ENCODE results near the gene PPFIA1. TPM values are rescaled to one million over a fixed set of nuclear protein-coding genes. Genes with fewer than 3 reads are reported as not detected.

Gene PPFIA1
- 42.8 TPM for total RNA-seq
- long read RNA-seq, full-length matches to known transcripts = 2 of 49 reads
- long read RNA-seq, partial matches to known transcripts = 27 of 49 reads
- long read RNA-seq, other reads (novel, unspliced or antisense) = 20 of 49 reads

DNA sequence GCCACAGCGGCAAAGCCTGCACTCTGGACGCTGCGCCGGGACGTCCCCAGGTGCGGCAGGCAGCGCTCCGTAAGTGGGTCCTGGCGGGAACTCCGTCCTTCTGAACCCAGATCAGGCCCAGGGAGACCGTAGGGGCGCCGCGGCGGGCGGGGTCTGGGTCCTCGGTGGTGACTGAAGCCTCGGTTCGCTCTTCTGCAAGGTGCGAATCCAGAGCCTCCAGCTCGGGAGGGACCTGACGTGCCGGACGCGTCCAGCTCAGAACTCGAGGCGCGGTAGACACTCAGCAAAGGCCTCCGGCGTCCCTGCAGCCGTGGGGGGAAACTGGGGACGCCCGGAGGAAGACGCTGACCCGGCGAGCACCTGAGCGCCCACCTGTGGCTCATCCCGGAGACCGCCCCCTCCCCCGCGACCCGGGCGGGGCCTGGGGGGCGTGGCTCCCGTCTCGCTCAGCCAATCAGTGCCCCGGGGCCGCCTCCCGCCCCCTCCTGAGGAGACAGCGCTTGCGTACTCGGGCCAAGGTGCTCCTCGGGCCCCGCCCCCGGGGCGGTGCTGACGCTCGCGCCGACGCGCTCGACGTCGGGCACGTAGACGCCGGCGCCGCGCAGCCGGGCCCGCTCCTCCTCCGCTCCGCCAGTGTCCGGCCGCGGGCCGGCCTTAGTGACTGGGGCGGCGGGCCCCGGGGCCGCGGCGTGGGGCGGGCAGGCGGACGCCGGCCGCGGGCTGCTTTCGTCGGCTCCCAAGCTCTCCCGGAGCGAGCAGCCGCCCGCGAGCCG is at the start of gene PPFIA1:
TSS of gene PPFIA1 (plus strand) at position 587 of the 773 bp plus-strand sequence. CDS start 1,483 bp downstream, outside the sequence.
- intact Hi-C loops (cut with DNase I) = loop anchor here (5.0 to 10.0 kb wide), 2 partner anchors 65 to 127 kb away; partner anchors contain the start of genes CTTN and FADD
- peak; percentile 98 for DNase-seq (ENCODE audit: low spot score)

DNA sequence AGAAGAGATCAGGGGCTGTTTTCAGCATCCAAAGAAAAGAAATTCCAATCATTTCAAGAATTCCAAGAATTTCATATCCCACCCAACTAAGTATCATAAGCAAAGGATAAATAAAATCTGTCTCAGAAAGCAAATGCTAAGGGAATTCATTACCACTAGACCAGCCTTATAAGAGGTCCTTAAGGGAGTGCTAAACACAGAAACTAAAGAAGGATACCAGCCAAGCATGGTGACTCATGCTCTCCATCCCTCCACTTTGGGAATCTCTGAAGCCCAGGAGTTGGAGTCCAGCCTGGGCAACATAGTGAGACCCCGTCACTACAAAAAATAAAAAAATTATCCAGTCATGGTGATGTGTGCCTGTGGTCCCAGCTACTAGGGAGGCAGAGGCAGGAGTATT is 49.6 kb upstream of the PPFIA1 start:
- no peak for DNase-seq (ENCODE audit: low spot score)
- intact Hi-C loops (cut with DNase I) = no loop called here

DNA sequence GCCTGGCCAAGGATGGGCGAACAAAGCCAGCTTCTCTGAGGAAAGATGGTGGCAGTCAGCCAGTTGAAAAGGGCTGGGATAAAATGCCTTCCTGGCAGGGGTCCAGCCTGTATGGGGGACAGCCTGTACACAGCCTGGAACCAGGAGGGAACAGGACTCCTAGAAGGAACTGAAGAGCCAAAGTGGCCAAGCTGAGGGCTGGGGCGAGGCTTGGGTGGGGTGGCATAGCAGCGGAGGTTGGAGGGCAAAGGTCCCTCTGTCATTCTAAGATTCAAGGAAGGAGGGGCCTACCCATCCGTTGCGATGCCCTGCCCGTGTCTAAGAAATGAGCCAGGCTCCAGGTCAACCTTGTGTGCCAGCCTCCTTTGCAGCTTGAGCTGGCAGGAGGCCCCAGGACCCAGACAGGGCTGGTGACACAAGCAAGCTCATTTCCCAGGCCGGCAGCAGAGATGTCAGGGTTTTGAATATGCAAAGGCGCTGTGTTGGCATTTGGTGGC is 44.8 kb upstream of the PPFIA1 start:
- DNase-seq (ENCODE audit: low spot score) = no peak
- intact Hi-C loops (cut with DNase I) = no loop called here

DNA sequence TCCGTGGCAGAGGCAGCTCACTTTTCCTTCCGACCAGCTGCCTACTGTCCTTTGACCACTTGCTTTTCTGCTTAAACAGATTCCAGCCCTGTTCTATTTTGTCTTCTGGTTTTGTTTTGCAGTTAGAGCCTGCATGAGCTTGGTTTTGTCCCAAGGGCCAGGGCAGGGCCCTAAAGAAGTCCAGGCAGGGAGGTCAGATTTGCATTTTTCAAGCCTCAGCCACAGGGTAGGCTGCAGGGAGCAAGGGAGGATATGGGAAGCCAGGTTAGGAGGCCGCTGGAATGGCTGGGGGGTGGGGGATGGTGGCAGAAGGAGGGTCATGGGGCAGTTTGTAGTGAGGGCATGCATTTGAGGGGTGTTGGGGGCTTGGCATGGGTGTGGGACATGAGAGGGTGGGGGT is 44.3 kb upstream of the PPFIA1 start:
- intact Hi-C loops (cut with DNase I) = no loop called here
- no peak for DNase-seq (ENCODE audit: low spot score)

DNA sequence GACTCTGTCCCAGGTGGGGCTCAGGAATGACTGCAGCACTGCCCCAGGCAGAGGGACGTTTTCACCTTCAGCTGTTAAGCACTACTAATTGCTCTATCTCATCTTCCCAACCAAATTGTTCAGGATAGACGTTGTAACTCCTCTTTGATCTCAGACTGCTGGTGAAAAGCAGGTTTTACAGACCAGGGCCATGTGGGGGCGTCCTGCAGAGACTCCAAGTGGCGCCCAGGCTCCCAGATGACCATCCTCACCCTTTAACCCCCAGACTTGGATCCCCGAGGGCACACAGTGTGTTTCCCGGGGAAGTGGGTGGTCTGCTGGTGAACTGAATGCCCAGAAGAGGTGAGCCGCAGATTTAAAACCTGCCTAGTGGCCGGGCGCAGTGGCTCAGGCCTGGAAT is 43.5 kb upstream of the PPFIA1 start:
- intact Hi-C loops (cut with DNase I) = no loop called here
- no peak for DNase-seq (ENCODE audit: low spot score)

DNA sequence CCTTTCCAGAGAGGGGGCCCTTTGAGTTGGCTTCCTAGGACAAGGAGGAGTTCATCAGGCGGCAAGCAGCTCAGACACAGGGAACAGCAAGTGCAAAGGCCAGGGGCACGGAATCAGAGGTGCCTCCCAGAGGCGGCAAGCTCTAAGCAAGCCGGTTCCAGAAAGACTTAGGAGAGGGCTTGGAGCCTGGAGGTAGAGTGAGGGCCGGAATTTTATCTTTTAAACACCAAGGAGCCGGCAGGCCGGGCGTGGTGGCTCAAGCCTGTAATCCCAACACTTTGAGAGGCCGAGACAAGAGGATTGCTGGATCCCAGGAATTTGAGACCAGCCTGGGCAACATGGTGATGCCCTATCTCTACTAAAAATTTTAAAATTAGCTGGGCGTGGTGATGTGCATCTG is 40.8 kb upstream of the PPFIA1 start:
- DNase-seq (ENCODE audit: low spot score) = no peak
- intact Hi-C loops (cut with DNase I) = no loop called here

DNA sequence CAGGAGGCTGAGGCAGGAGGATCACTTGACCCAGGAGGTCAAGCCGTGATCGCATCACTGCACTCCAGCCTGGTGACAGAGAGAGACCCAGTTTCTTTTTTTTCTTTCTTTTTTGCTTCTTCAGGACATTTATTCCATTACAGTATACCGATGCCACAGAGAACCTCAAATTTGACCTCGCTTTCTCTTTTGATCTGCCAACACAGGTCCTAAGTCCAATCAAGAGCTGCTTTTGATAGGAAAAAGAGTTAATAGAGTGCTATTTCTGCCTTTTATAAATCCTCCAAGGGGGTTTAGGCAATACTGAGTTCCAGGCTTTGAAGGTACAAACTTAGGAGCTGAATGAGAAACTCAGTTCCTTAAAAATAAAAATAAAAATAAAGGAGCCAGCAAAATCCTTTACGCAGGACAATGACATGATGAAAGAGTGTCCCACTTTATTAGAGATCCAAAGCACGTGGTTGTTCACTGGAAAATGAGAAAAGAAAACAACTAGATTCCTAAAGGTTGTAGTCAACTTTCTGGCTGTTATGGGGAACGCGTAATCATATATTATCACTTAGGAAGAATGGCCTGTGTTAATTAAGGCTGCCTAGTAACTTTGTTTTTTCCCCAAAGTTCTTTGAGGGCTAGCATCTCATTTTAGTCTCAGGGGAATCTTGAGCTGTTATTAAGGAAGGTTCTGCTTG is 40.2 kb upstream of the PPFIA1 start:
- no peak for DNase-seq (ENCODE audit: low spot score)
- intact Hi-C loops (cut with DNase I) = no loop called here

DNA sequence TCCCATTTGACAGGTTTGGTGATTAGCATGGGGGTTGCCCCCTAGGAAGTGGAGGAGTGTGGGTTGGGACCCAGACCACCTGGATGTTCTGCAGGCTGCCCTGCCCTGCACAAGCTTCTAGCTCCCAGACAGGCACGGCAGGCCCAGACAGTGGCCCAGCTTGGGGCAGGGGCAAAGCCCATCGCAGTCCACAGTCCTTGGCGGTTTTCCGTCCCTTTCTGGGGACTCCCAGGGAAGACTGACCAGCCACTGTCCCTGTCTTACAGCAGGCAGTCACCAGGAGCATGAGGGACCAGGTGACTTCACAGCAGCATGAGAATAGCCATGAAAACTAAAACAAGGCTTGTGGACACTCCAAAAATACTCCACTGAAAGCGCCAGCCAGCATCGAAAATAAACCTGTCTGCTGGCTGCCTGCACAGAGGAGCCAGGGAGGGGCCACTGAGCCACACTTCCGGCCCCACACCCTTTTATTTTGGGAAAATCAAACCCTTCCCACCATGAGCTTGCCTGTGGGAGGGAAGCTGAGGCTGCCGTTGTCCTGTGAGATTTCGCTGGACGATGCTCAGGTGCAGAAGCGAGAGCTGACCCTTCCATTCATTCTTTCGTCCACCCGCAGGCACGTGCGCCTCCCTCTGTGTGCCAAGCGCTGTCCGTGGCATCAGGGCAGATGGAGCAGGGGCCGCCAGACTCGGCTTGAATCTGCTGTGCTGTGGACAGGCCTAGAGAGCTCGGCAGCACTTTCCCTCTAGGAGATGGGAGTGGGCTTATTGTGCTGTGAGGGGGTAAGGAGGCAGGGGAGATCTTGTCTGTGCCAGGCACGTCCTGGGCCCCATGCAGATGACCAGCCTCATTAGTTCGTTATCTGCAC is 39.4 kb upstream of the PPFIA1 start:
- DNase-seq (ENCODE audit: low spot score) = no peak
- intact Hi-C loops (cut with DNase I) = no loop called here

DNA sequence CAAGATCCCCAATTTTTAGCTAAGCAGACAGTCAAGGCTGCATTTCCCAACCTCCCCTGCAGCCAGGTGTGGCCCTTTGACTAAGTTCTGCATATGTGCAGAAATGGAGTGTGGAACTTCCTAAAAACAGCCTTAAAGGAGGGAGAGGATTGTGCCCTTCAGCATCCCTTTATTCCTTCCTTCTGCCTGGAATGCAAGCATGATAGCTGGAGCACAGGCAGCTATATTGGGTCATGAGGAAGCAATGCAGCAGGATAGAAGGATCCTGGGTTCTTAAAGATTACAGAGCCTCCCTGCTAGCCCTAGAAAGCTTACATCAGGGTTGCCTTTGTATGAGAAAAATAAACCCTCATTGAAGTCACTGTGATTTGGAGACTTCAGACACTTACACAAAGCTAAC is 37.5 kb upstream of the PPFIA1 start:
- DNase-seq (ENCODE audit: low spot score) = no peak
- intact Hi-C loops (cut with DNase I) = no loop called here

DNA sequence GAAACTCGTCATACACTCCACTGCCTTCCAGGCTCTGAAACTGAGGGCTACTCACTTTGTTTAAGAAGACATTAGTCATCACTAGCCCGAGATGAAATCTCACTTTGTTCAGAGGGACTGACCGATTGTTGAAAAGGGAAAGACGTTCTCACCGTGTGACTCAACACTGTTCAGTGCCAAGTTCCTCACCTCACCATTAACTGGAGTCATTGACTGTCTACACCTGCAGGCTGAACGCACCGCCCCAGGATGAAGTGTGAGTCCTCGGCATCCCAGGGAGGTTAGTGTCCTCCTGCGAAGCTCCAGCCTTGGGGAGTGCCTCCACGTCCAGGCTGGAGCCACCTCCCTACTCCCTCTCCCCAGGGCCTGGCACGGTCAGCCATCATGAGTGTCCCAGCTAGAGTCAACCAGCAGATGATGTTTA is 37.0 kb upstream of the PPFIA1 start:
- intact Hi-C loops (cut with DNase I) = no loop called here
- no peak for DNase-seq (ENCODE audit: low spot score)

DNA sequence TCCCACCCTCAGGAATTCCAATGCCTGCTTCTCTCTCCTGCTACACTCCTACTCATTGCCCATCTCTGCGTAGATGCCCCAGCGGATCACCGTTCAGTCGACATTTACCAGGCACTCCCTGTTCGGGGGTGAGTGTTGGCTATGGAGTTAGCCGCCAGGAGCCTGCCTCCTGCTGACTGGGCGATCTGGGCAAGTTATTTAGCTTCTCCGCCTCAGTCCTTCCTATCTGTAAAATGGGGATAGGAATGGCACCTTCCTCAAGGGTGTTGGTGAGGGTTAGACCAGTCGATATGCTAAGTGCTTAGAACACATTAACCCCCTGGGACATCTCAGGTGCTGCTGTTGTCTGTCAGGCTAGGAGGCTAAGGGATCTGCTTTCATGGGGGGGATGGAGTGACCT is 36.5 kb upstream of the PPFIA1 start:
- intact Hi-C loops (cut with DNase I) = no loop called here
- no peak for DNase-seq (ENCODE audit: low spot score)

DNA sequence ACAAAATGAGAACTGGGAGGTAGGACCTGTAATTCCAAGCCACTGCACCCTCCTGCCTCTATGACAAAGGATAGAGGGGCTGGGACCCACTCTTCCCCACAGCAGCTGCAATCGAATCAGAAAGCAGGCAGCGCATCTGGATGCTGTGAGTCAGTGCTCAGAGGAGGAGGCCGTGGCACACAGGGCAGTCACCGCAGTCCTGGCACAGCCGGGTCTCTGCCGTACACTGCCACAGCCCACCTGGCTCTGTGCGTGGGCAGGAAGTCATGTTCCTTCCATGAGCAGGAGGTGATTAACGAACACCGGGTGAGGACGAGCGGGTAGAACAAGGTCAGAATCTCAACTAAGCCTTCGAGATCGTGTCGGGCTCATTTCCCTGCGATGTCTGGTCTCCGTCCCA is 30.2 kb upstream of the PPFIA1 start:
- no peak for DNase-seq (ENCODE audit: low spot score)
- intact Hi-C loops (cut with DNase I) = no loop called here

DNA sequence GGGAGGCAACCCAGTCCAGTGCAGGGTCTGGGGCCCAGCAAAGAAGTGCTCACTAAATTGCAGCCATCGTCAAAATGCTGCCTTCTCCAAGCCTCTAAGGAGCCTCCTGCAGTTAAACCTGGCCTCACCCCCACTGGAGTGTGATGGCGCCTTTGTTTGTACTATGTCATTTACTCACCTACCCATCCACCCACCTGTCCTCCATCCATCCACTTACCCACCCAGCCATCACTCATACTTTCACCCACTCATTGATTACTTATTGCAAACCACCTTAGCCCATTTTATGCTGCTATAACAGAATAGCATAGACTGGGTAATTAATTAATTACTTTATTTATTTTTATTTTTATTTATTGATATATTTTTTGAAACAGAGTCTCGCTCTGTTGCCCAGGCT is 28.8 kb upstream of the PPFIA1 start:
- DNase-seq (ENCODE audit: low spot score) = no peak
- intact Hi-C loops (cut with DNase I) = no loop called here

DNA sequence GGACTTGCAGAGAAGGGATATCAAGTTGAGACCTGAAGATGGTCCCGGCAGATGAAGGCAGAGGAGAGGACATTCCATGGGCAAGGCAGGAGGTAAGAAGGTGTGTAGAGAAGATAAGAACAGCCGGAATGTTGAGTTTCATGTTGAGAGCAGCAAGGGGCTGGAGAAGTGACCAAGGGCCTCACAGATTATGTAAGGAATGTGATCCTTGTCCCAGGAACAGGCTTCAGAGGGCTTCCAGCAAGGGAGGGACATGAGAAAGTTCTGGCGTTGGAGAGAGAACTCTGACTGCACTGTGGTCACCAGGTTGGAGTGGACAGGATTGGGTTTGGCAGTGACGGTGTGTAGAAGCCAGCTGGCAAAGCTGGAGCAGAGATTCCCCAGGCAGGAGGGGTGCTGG is 27.6 kb upstream of the PPFIA1 start:
- intact Hi-C loops (cut with DNase I) = no loop called here
- no peak for DNase-seq (ENCODE audit: low spot score)

DNA sequence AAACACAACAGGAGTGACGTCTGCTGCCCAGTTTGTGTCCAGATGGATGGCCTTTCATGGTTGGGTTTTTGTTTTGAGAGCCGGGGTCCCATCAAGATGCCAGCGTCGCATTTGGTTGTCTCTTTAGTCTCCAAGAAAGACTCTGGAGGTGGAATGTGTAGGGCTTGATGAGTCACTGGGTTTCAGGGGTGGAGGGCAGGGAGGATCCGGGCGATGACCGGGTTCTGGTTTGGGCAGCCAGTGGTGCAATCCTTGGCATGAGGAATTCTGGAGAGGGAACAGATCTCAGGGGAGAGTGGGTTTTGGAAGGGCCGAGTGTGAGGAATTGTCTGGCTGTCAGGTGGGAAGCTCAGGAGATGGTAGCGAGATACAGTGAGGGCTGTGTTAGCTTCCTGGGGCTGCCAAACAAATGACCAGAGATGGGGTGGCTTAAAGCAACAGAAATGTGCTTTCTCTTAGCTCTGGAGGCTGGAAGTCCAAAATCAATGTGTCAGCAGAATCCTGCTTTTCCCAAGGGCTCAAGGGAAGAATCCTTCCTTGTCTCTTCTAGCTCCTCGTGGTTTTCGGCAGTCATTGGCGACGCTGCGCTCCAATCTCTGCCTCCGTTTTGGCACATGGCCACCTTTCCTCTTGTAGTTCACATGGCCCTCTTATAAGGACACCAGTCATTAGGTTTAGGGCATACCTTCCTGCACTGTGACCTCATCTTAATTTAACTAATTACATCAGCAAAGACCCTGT is 26.4 kb upstream of the PPFIA1 start:
- intact Hi-C loops (cut with DNase I) = no loop called here
- no peak for DNase-seq (ENCODE audit: low spot score)

DNA sequence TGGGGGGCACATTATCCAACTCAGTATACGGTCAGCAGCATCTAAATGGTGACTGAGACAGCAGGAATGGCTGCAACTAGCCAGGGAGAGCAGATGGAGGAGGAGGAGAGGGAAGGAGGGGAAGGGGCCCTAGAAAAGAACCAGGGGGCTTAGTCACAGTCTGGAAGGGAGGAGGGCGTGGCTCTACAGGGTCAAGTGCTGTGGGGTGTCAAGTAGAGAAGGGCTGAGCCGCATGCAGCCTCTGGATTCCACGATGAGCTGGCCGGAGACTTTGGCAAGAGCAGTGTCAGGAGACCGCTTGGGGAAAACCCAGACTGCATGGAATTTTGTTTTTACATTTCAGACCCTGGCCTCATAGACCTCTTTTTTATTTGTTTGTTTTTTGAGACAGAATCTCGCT is 25.8 kb upstream of the PPFIA1 start:
- intact Hi-C loops (cut with DNase I) = no loop called here
- no peak for DNase-seq (ENCODE audit: low spot score)

DNA sequence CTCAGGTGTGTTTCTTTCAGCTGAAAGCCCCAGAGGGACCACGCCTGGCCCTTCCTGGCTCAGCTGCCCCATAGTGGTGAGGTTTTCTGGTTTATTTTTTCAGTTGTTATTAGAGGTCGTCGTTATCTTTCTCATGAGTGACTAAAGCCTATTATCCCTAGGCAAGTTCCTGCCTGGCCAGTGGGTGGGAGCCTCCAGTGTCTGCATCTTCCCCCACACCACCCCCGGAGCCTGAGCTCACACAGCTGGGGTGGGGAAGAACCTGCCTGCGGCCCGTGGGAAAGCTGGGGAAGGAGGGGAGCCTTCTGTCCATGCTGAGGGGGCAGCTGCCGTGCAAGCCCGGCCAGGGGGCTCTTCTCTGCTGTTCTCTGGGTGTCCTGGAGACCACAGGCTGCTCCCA is 24.3 kb upstream of the PPFIA1 start:
- DNase-seq (ENCODE audit: low spot score) = no peak
- intact Hi-C loops (cut with DNase I) = no loop called here

DNA sequence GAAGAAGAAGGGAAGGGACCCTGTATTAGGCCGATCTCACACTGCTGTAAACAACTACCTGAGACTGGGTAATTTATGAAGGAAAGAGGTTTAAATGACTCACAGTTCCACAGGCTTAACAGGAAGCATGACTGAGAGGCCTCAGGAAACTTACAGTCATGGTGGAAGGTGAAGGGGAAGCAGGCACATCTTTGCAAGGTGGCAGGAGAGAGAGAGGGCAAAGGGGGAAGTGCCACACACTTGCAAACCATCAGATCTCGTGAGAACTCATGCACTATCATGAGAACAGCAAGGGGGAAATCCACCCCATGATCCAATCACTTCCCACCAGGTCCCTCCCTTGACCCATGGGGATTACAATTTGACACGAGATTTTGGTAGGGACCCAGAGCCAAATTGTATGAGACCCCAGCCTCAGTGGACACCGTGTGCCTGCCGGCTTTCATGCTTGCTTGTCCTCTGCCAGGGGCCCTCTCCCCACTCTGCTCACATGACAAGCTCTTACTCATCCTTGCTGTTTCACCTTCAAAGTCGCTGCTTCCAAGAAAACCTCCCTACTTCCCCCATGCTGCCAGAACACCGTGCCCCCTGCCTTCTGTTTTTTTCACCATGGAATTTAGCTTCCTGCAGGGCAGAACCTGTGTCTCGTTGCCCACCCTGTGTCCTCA is 23.3 kb upstream of the PPFIA1 start:
- intact Hi-C loops (cut with DNase I) = no loop called here

DNA sequence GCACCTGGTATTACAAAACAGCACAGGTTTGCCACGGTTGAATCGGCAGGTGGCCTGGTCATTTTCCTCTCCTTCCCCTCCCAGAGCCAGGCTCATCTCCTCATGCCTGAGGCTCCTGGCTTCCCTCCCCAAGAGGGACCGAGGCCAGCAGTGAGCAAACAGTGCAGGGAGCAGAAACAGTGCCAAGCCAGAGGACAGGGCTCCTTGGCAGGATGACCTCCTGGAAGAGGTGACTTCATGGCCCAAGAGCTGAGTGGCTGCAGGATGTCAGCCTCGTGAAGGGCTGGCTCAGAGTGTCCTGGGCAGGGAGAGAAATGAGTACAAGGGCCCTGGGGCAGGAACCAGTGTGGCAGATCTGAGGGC is 22.8 kb upstream of the PPFIA1 start:
- no peak for DNase-seq (ENCODE audit: low spot score)
- intact Hi-C loops (cut with DNase I) = no loop called here

More for the DNA sequence above, 23.3 kb upstream of the PPFIA1 start:
- no peak for DNase-seq (ENCODE audit: low spot score)

All from cardiac septum (tissue), 1 donor.